ENCODE results near the gene ECD.
"Not testable (repeated sequence)": the region's sequence is repeated elsewhere in the genome, so short reads cannot be mapped to it uniquely, and the experiment has no call there.

Gene ECD

DNA sequence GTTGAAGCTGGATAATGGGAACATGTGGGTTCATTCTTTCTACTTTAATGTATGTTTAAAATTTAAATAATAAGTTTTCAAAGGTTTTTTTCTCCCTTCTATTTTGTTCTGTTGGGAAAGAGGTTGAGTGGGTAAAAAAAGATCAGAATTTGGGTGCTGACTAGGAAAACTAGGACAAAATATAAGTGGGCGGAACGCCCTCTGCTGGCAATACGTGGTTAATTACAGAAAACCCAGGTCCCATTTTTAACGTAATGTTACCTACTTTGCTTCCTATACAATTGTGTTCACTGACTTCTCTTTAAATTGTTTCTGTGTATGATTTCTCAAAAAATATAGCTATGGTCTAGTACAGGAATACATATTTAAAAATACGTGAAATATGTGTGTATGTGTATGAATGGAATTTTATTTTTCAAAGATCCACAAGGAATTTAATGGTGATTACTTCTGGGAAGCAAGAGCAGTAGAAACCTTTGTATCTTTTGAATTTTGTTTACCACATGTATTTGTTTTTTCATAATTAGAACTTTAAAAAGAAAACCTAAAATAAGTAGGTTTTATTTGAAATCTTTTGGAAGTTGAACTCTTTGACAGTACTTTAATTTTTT, 8.7 kb downstream of the ECD start:
- peaks cover 69% of the 10 kb centered on the region for H3K36me3 ChIP-seq (ENCODE audit: control insufficient read depth, insufficient read depth, low read length)
- no peak overlapping the region for H3K4me3 ChIP-seq (ENCODE audit: low read depth, low read length)

DNA sequence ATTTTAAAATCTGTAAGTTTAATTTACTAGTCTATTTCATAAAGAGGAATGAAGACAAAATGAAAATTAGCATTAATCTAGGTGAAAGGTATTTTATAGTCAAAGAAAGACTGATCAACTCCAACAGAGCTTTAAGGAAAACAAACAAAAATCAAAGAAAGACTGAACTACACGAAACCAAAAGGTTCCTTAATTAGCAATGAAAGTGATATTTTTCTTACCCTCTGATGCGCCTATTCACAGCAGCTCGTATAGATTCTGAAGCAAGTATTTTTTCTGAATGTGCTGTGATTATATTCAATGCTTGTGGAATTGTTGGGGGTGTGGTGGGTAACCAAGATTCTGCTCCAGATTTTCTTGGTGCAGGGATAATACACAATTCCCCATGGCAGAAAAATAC, 11.8 kb downstream of the ECD start:
- H3K9me3 ChIP-seq (ENCODE audit: control insufficient read depth, insufficient read depth, low read length): no peaks in the 10 kb centered on the region

More for the DNA sequence above, 8.7 kb downstream of the ECD start:
- no peak overlapping the region for H3K27ac ChIP-seq (ENCODE audit: low read depth, low read length)
- H3K27me3 ChIP-seq (ENCODE audit: control insufficient read depth, insufficient read depth, low read length): no peaks in the 10 kb centered on the region
- no peaks in the 10 kb centered on the region for H3K4me1 ChIP-seq (ENCODE audit: control insufficient read depth, insufficient read depth, low read length)
- no peak overlapping the region for H3K9ac ChIP-seq (ENCODE audit: low read depth, low read length)
- no peaks in the 10 kb centered on the region for H3K9me3 ChIP-seq (ENCODE audit: control insufficient read depth, insufficient read depth, low read length)

DNA sequence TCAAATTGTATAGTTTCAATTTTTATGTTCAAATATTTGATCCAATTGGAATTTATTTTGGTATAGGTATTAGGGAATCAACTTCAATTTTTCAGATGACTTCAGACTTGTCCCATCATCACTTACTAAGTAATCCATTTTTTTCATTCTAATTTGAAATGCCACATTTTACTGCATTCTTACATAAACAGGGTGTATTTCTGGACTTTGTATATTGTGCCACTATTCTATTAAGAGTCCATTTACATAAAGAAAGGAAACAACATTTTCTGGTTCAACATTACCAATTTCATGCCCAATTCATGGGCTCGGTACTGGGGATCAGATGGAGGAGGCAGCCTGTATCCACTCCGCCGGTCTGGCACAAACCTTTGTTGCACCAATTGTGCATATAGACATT, 15.8 kb downstream of the ECD start:
- Histone ChIP-seq H3K4me1 (ENCODE audit: control insufficient read depth, insufficient read depth, low read length) (no peaks in the 10 kb centered on the region), H3K9ac (ENCODE audit: low read depth, low read length) (no peak overlapping the region), H3K4me3 (ENCODE audit: low read depth, low read length) (no peak overlapping the region), H3K27me3 (ENCODE audit: control insufficient read depth, insufficient read depth, low read length) (no peaks in the 10 kb centered on the region), H3K36me3 (ENCODE audit: control insufficient read depth, insufficient read depth, low read length) (peaks cover 74% of the 10 kb centered on the region), H3K27ac (ENCODE audit: low read depth, low read length) (no peak overlapping the region), H3K9me3 (ENCODE audit: control insufficient read depth, insufficient read depth, low read length) (no peaks in the 10 kb centered on the region)

More for the DNA sequence above, 11.8 kb downstream of the ECD start:
- no peak overlapping the region for H3K9ac ChIP-seq (ENCODE audit: low read depth, low read length)
- H3K27ac ChIP-seq (ENCODE audit: low read depth, low read length): no peak overlapping the region
- no peaks in the 10 kb centered on the region for H3K27me3 ChIP-seq (ENCODE audit: control insufficient read depth, insufficient read depth, low read length)
- peaks cover 66% of the 10 kb centered on the region for H3K36me3 ChIP-seq (ENCODE audit: control insufficient read depth, insufficient read depth, low read length)
- H3K4me1 ChIP-seq (ENCODE audit: control insufficient read depth, insufficient read depth, low read length): no peaks in the 10 kb centered on the region
- no peak overlapping the region for H3K4me3 ChIP-seq (ENCODE audit: low read depth, low read length)

DNA sequence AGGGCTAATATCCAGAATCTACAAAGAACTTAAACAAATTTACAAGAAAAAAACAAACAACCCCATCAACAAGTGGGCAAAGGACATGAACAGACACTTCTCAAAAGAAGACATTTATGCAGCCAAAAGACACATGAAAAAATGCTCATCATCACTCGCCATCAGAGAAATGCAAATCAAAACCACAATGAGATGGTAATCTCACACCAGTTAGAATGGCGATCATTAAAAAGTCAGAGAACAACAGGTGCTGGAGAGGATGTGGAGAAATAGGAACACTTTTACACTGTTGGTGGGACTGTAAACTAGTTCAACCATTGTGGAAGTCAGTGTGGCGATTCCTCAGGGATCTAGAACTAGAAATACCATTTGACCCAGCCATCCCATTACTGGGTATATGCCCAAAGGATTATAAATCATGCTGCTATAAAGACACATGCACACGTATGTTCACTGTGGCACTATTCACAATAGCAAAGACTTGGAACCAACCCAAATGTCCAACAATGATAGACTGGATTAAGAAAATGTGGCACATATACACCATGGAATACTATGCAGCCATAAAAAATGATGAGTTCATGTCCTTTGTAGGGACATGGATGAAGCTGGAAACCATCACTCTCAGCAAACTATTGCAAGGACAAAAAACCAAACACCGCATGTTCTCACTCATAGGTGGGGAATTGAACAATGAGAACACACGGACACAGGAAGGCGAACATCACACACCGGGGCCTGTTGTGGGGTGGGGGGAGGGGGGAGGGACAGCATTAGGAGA, 17.0 kb downstream of the ECD start:
- H3K9ac ChIP-seq (ENCODE audit: low read depth, low read length); H3K27me3 ChIP-seq (ENCODE audit: control insufficient read depth, insufficient read depth, low read length); H3K9me3 ChIP-seq (ENCODE audit: control insufficient read depth, insufficient read depth, low read length); H3K27ac ChIP-seq (ENCODE audit: low read depth, low read length); H3K4me3 ChIP-seq (ENCODE audit: low read depth, low read length); H3K4me1 ChIP-seq (ENCODE audit: control insufficient read depth, insufficient read depth, low read length): not testable (repeated sequence)
- H3K36me3 ChIP-seq (ENCODE audit: control insufficient read depth, insufficient read depth, low read length): peaks cover 74% of the 10 kb centered on the region

DNA sequence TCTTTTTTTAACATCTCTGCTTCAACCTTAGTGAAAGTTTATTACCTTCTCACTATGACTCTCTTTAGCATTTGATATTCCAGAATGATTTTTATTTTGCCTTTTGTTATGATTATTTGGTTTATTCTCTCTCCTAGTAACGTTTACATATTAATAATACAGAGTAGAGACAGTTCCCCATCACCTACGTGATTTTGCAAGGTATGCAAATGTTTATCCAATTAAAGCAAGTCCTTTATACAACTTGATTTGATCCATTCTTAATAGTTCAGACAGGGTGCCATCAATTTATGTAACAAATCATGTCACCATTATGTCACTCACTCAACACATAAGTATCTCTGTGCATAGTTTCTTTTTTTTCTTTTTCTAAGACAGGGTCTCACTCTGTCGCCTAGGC, 26.2 kb downstream of the ECD start:
- no peaks in the 10 kb centered on the region for H3K9me3 ChIP-seq (ENCODE audit: control insufficient read depth, insufficient read depth, low read length)
- no peaks in the 10 kb centered on the region for H3K4me1 ChIP-seq (ENCODE audit: control insufficient read depth, insufficient read depth, low read length)
- H3K27ac ChIP-seq (ENCODE audit: low read depth, low read length): no peak overlapping the region
- no peaks in the 10 kb centered on the region for H3K27me3 ChIP-seq (ENCODE audit: control insufficient read depth, insufficient read depth, low read length)
- H3K9ac ChIP-seq (ENCODE audit: low read depth, low read length): no peak overlapping the region
- peaks cover 82% of the 10 kb centered on the region for H3K36me3 ChIP-seq (ENCODE audit: control insufficient read depth, insufficient read depth, low read length)
- no peak overlapping the region for H3K4me3 ChIP-seq (ENCODE audit: low read depth, low read length)

DNA sequence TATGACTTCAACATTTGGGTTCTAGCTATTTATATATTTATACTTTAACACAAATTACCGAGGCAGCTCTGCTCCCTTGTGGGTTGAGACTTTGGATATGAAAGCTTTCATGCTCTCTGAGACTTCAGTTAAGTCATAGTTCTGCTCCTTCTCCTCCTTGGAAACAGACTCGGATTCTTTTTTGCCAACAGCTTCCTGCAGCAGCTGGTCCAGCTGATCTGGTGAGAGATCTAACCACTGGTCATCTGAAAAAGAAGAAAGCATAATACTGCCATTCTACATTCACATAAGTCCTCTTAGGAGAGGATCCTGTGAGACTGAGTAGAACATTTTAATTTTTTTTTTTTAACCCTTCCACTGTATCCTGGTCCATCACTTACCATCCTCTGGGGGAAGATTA, 28.6 kb downstream of the ECD start:
- H3K27me3 ChIP-seq (ENCODE audit: control insufficient read depth, insufficient read depth, low read length): no peaks in the 10 kb centered on the region
- peaks cover 83% of the 10 kb centered on the region for H3K36me3 ChIP-seq (ENCODE audit: control insufficient read depth, insufficient read depth, low read length)
- H3K4me1 ChIP-seq (ENCODE audit: control insufficient read depth, insufficient read depth, low read length): no peaks in the 10 kb centered on the region

DNA sequence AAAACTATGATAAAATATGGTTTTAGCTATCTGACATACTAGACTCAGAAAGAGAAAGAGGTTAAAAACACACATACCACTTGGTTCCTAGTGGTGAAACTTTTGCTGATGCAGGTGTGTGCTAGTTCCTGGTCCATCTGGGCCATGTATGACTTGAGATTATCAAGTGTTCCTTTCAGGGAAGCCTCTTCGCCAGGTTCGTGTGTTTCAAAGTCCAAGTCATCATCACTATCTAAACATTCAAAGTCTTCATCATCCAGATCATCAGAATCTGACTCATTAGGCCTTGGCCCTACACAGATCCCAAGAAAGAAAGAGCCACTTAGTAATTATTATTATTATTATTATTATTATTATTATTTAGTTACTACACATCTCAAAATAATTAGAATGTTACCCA, 31.2 kb downstream of the ECD start:
- Histone ChIP-seq H3K9me3 (ENCODE audit: control insufficient read depth, insufficient read depth, low read length) (no peaks in the 10 kb centered on the region), H3K27ac (ENCODE audit: low read depth, low read length) (no peak overlapping the region), H3K4me3 (ENCODE audit: low read depth, low read length) (no peak overlapping the region), H3K4me1 (ENCODE audit: control insufficient read depth, insufficient read depth, low read length) (no peaks in the 10 kb centered on the region), H3K9ac (ENCODE audit: low read depth, low read length) (no peak overlapping the region), H3K36me3 (ENCODE audit: control insufficient read depth, insufficient read depth, low read length) (peaks cover 87% of the 10 kb centered on the region), H3K27me3 (ENCODE audit: control insufficient read depth, insufficient read depth, low read length) (no peaks in the 10 kb centered on the region)

More for the DNA sequence above, 28.6 kb downstream of the ECD start:
- Histone ChIP-seq H3K9ac (ENCODE audit: low read depth, low read length) (no peak overlapping the region), H3K4me3 (ENCODE audit: low read depth, low read length) (no peak overlapping the region), H3K27ac (ENCODE audit: low read depth, low read length) (no peak overlapping the region), H3K9me3 (ENCODE audit: control insufficient read depth, insufficient read depth, low read length) (no peaks in the 10 kb centered on the region)

DNA sequence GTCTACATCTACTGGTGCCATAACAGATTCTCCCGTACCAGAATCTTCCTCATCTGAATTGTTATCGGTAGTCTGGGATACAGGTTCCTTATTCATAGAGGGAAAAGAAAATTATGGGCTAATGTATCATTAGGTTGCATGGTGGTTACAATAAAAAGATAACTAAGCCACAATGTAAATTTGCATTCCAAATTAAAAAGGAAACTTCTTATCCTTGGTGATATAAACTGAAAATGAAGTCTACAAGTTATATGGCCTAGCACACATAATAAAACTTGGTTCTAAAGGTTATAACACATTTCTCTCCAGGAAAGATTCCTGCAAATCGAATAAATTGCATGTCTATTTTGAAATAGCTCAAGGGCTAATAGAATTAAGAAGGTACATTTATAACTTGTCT, 33.1 kb downstream of the ECD start:
- no peak overlapping the region for H3K4me3 ChIP-seq (ENCODE audit: low read depth, low read length)
- no peaks in the 10 kb centered on the region for H3K9me3 ChIP-seq (ENCODE audit: control insufficient read depth, insufficient read depth, low read length)
- no peaks in the 10 kb centered on the region for H3K27me3 ChIP-seq (ENCODE audit: control insufficient read depth, insufficient read depth, low read length)
- H3K36me3 ChIP-seq (ENCODE audit: control insufficient read depth, insufficient read depth, low read length): peaks cover 90% of the 10 kb centered on the region
- H3K9ac ChIP-seq (ENCODE audit: low read depth, low read length): no peak overlapping the region
- no peaks in the 10 kb centered on the region for H3K4me1 ChIP-seq (ENCODE audit: control insufficient read depth, insufficient read depth, low read length)
- H3K27ac ChIP-seq (ENCODE audit: low read depth, low read length): no peak overlapping the region

DNA sequence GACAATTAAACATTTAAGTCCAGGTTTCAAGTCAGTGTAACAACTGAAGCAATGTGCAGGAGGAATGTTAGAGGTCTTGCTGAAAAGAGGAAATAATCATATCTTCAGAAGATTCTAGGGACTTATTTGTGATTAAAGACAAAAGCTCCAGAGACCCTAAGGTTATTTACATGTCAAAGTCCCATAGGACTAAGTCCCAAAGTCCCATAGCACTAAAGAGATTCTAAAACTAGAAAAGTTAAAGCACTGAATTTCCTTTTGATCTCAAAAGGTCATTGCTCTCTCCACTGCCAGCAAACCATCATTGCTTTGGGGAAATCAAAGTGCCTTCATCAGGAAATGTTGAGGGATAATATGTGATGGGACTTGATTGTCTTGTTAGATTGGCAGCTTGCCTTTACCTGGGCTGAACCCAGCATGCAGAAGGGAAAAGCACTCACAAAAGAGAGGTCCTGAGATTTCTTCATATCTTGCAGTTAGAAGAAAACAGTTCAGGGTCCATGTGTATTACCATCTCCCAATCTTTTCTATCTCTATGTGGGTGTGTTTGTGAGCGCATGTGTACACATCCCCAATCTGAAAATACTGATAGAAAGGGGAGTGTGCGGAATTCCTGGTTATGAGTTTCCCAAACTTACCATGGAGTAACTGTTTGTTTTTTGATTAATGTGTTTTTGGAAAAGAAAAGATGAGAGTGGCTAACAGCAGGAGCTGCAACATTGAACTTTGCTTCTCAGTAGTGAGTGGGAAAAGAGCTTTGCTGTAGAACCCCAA, 35.7 kb downstream of the ECD start:
- Histone ChIP-seq H3K4me1 (ENCODE audit: control insufficient read depth, insufficient read depth, low read length) (no peaks in the 10 kb centered on the region), H3K36me3 (ENCODE audit: control insufficient read depth, insufficient read depth, low read length) (peaks cover 82% of the 10 kb centered on the region), H3K9me3 (ENCODE audit: control insufficient read depth, insufficient read depth, low read length) (no peaks in the 10 kb centered on the region), H3K9ac (ENCODE audit: low read depth, low read length) (no peak overlapping the region), H3K27ac (ENCODE audit: low read depth, low read length) (no peak overlapping the region), H3K27me3 (ENCODE audit: control insufficient read depth, insufficient read depth, low read length) (no peaks in the 10 kb centered on the region), H3K4me3 (ENCODE audit: low read depth, low read length) (no peak overlapping the region)

DNA sequence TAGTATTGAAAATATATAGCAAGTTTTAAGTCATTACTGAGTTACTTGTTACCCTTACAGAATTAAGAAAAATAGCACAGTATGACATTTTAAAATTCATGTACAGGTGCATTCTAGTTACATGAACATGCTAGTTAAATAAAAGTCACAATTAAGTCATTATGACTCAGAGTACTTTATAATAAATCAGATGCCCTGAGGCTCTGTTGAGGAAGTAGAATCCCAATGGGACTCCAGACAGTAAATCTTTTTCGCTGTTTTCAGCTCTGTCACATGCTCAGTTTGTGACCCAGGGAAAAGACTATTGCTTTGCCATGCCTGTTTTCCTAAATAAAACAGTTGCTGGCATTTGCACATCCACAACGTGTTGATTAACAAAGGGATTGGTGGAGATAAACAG, 36.5 kb downstream of the ECD start:
- no peaks in the 10 kb centered on the region for H3K4me1 ChIP-seq (ENCODE audit: control insufficient read depth, insufficient read depth, low read length)
- H3K36me3 ChIP-seq (ENCODE audit: control insufficient read depth, insufficient read depth, low read length): peaks cover 78% of the 10 kb centered on the region
- no peak overlapping the region for H3K4me3 ChIP-seq (ENCODE audit: low read depth, low read length)
- H3K27me3 ChIP-seq (ENCODE audit: control insufficient read depth, insufficient read depth, low read length): no peaks in the 10 kb centered on the region
- no peak overlapping the region for H3K9ac ChIP-seq (ENCODE audit: low read depth, low read length)
- H3K27ac ChIP-seq (ENCODE audit: low read depth, low read length): no peak overlapping the region
- no peaks in the 10 kb centered on the region for H3K9me3 ChIP-seq (ENCODE audit: control insufficient read depth, insufficient read depth, low read length)

DNA sequence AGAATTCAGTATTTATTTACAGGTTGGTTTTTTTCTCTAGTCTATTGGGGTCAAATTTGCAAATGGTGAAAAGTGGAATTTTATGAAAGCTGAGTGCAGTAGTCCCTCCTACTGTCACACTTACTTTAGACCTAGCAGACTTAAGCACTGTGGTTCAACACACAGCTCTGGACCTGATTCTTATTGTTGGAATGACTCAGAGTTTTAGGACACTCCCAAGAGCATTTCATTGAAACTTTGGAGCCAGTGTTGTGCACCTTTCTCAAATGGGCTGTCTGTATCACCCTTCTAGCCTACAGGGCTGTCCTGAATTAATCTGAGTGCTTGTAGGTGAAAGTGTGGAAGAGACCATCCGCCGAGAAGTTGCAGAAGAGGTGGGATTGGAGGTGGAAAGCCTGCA, 41.5 kb downstream of the ECD start:
- no peaks in the 10 kb centered on the region for H3K27me3 ChIP-seq (ENCODE audit: control insufficient read depth, insufficient read depth, low read length)
- H3K9me3 ChIP-seq (ENCODE audit: control insufficient read depth, insufficient read depth, low read length): no peaks in the 10 kb centered on the region
- no peak overlapping the region for H3K9ac ChIP-seq (ENCODE audit: low read depth, low read length)
- no peak overlapping the region for H3K4me3 ChIP-seq (ENCODE audit: low read depth, low read length)
- no peak overlapping the region for H3K27ac ChIP-seq (ENCODE audit: low read depth, low read length)
- H3K4me1 ChIP-seq (ENCODE audit: control insufficient read depth, insufficient read depth, low read length): no peaks in the 10 kb centered on the region
- H3K36me3 ChIP-seq (ENCODE audit: control insufficient read depth, insufficient read depth, low read length): peaks cover 48% of the 10 kb centered on the region
